GM19463 (cell line): ENCODE data around the gene TM4SF18.

ENCODE experiments used
- ATAC-seq: cut with Tn5 transposase; IDR thresholded peaks from one replicate; pipeline ENCODE4 v1.9.1; 2021; ENCODE audit warnings: mild to moderate bottlenecking, moderate library complexity; ENCODE audit not compliant: unreplicated experiment

Gene TM4SF18

GRCh38 chr3:149331396-149331795 is 2.0 kb downstream of the TM4SF18 start:
- ATAC-seq, result no peak

DNA sequence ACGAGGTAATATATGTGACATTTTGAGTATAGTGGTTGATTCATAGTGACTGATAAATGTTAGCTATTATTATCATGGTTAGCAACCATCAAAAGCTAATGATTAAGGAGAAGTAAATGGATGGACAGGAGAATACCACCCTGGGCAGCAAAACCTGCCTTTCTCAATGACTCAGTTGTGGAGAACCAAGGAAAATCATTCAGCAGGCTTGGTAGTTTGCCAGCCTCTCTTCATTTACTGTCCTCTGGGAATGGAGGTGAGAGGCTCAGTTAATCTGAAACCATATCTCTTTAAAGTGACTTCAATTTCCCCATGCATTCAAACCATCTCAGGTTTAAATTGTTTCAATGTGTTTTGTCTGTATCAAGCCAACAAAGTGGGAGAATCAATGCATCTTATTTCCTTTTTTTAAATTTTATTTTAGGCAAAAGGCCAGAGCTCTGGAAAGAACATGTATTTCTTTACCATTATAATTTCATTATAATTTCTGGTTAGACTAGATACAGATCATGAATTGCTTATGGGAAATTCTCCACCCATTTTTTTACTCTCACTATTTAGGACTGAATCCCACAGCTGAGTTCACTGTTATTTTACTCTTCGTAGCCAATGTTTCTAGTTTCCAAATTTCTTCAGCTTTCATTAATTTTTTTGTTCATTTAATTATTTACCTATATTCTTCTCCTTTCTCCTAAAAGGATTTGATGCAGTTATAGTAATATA is 2.7 kb downstream of the TM4SF18 start:
- no peak for ATAC-seq

DNA sequence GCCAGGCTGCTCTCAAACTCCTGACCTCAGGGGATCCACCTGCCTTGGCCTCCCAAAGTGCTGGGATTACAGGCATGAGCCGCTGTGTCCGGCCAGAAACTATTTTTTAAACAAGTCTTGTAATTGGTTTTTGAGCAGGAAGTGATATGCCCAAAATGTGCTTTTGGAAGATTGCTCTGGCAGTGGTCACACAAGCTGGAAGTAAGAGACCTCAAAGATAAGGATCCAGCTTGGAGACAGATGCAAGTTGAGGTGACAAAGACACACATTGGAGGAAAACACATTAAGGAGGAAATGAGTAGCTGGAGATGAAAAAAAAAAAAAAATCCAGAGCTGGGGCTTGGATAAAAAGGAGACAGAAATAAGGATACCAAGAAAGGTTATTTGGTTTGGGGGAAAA is 6.3 kb downstream of the TM4SF18 start:
- no peak for ATAC-seq

GRCh38 chr3:149325581-149325980 is 7.9 kb downstream of the TM4SF18 start:
- no peak for ATAC-seq

DNA sequence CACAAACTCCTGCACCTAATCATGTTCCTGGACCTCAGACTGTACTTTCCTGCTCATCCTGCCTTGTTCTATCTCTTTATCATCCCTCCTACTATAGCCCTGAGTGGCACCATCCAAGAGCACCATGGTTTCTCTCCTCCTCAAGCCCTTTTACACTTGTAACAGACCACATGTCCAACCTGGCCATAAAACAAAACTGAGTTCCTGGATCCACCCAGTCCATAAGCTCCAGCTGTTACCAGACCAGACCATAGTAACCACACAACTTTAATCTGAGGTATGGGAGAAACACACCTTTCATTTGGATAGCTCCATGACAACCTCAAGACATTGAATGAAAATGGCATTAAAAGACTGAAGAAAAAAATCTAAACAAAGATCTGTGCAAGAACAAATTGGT is 9.1 kb downstream of the TM4SF18 start:
- ATAC-seq, result no peak

DNA sequence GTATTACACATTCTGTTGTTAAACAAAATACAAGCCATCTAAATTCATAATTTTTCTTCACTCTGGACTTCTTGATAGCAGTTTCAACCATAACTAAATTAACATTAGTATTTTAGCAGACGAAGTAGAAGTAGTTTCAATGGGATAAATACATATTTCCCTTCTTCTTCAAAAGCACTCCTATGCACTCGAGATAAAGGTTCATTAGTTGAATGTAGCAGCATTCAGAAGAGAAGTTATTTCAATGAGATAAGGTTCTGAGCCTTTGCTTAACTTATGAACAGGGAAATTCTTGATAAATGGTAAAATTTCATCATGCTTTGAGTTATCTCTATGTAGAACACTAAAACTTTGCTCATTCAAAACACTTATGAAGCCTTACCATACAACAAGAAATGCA is 11.8 kb downstream of the TM4SF18 start:
- no peak for ATAC-seq

DNA sequence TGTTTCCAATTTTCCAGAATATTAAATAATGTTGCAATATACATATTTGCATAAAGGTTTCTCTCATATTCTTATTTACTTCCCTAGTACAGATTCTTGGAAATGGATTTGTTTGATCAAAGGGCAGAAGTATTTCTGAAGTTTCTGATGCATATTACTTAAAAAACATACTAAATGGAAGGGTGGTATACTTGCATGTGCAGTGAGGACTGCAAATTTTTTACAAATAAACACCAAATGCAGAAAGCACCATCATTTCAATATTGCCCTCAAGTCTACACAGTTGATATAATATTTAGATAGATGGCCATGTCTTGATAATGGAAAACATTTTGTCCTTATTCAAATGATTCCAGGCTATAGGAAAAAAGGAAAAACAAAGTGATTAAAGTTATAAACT is 12.3 kb downstream of the TM4SF18 start:
- no peak for ATAC-seq

DNA sequence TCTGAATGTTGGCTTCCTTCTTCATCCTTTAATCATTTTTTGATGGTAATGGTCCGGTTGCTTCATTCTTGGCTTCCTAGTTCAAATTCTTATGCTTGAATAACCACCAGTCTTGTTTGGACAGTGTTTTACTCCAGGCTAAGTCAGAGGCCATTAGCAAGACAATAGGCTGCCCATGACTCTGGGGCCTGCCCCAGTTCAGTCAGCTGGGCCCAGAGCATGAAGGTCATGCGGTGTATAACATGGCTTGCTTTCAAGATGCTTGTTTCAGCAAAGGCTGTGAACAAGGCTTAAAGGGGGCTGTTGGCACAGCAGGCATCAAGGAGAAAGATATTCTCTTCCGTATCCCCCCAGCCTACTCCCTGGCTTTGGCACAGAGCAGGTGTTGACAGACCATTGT is 13.7 kb downstream of the TM4SF18 start:
- ATAC-seq, result no peak

DNA sequence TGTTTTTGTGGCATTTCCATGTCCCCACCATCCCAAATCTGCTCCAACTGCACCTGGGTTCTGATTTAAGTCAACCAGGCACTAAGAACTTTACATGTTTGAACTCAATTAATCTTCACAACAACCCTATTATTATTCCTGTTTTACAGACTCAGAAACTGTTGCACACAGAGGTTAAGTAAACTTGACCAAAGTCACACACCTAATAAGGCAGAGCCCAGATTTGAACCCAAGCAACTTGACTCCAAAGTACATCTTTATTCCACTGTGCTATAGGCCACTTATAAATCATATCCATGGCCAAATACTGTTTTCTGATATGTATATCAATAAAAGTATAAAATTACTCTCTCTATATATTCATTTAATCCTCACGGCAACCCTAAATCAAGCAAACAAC is 16.4 kb downstream of the TM4SF18 start:
- no peak for ATAC-seq

DNA sequence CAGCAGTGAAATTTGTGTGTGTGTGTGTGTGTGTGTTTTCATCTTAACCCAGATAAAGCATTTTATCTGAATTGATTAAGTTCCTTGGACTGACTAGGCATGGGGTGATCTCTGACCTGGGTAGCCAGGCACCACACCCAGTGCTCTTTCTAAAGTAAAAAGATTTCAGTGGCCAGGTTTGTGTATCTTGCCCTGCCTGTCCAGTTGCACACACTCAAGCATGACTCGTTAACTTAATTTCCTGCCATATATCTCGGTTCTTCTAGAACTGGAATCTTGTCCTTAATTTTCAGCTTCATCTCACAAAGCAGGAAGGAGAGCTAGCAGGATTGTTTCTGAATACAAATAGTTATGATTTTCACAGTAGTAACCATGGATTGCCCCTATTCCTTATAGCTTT is 17.0 kb downstream of the TM4SF18 start:
- ATAC-seq, result no peak

- no peak for ATAC-seq
These were observed 17.7 kb downstream of the TM4SF18 start for GRCh38 chr3:149315694-149316093.

DNA sequence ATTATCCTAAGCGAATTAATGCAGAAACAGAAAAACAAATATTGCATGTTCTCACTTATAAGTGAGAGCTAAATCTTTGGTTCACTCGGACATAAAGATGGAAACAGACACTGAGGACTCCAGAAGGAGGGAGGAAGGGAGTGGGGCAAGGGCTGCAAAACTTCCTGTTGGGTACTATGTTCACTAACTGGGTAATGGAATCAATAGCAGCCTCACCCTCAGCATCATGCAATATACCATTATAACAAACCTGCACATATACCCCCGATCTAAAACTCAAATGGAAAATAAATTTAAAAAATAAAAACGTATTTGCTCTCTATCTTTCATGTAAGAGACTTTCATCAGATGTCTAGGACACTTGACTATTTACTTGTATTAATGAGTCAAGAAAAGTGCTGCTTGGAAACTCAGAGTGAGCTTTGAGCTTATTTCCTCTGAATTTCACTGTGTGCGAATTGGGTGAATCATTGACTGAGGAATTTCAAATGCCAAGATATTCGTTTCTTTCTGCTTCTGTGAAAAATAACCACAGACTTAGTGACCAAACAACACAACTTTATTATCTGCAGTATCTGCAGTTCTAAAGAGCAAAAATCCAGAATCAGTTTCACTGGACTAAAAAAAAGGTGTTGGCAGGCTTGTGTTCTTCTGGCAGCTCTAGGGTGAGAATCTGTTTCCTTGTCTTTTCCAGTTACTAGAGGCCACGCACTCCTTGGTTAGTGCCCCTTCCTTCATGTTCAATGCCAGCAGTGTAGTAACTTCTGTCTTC is 18.4 kb downstream of the TM4SF18 start:
- no peak for ATAC-seq

GRCh38 chr3:149313542-149313941 is 19.9 kb downstream of the TM4SF18 start:
- no peak for ATAC-seq

GRCh38 chr3:149310796-149311534 is 22.5 kb downstream of the TM4SF18 start:
- no peak for ATAC-seq

GRCh38 chr3:149307435-149307783 is 26.0 kb downstream of the TM4SF18 start:
- no peak for ATAC-seq

- no peak for ATAC-seq
These were observed 26.5 kb downstream of the TM4SF18 start for GRCh38 chr3:149306751-149307434.

- no peak for ATAC-seq
These were observed 28.1 kb downstream of the TM4SF18 start for GRCh38 chr3:149305376-149305775.

DNA sequence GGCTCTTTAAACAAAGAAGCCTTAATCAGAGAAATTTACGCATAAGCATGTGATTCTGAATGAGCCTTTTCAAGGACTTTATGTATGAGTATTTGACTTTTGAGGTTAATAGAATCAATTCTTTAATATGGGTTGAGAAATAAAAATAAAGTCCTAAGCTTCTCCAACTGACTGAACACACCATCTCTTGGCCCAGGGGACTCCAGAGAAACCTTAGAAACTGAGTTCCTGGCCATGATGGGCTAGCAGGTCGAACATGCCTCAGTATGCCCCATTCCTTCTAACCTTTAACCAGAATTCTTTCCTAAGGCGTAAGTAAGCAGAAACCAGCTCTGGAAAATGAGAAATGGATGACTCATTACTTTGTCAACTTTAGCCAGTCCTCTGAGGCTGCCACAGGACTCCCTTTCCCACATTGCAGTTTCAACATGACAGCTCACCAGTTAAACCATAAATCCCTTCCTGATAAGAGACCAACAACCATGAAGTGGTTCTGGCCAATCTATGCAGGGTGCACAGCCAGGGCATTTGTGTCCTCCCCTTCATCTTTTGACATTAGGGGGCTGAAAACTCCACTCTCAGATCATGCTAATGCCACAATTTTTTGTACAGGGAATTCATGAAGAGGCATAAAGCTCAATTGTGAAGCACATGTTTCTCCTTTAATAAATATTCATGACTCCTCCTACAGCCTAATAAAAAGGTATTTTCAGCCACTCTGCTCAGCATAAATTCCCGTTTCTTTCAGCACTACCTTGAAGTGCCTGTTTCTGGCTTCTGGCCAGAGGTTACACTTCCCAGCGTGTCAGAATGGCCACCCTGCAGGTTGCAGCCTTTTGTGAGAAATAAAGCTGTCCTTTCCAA is 33.3 kb downstream of the TM4SF18 start:
- peak; percentile 86 for ATAC-seq

- ATAC-seq, result no peak
These were observed 36.5 kb downstream of the TM4SF18 start for GRCh38 chr3:149296972-149297371.

DNA sequence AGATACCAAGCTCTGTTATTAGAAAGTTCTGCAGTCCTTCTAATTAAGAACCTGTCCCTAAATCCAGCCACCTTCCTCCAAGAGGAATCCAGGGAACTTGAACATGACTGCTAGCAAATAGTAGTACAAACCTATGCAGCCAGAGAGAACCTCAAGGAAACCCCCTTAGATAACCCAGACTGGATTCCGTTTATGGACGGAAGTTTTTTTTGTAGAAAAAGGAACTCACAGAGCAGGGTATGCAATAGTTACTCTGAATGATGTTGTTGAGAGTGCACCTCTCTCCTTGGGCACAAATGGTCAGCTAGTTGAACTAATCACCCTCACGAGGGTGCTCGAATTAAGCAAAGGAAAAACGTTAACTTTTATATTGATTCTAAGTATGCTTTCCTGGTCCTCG is 40.8 kb downstream of the TM4SF18 start:
- ATAC-seq, result no peak
